ENCODE data around the gene TCF12. TPM values are rescaled to one million over a fixed set of nuclear protein-coding genes. Genes with fewer than 3 reads are reported as not detected.
A peak's percentile ranks its signal among the peaks of the same experiment; 100 is the strongest.

Gene TCF12
- total RNA-seq, 1 experiment from 2014 or later = 76.7 TPM

GRCh38 chr15:57223345-57223744, 304.9 kb downstream of the TCF12 start:
- H2BK12ac ChIP-seq (ENCODE audit: insufficient read length, low read depth, low read length) = no peak overlapping the region
- H3K56ac ChIP-seq (ENCODE audit: insufficient read length, low read depth, low read length) = no peak overlapping the region
- DNase-seq = no peak
- no peaks in the 10 kb centered on the region for H3K23me2 ChIP-seq (ENCODE audit: insufficient read length, low read depth, low read length, poor library complexity, severe bottlenecking)
- no peak overlapping the region for H2BK120ac ChIP-seq (ENCODE audit: low read depth, low read length, poor library complexity, severe bottlenecking)
- H3T11ph ChIP-seq (ENCODE audit: low read length) = no peak overlapping the region
- no peak overlapping the region for H2BK15ac ChIP-seq (ENCODE audit: low read depth, low read length)
- no peak overlapping the region for H2AFZ ChIP-seq (ENCODE audit: low read length)
- H3K9me3 Mint-ChIP-seq = no peaks in the 10 kb centered on the region
- no peak overlapping the region for H3K4ac ChIP-seq (ENCODE audit: low read depth, low read length)
- H2AK5ac ChIP-seq (ENCODE audit: insufficient read length, low read length) = no peak overlapping the region
- no peak overlapping the region for H3K14ac ChIP-seq (ENCODE audit: insufficient read depth, low read length)
- H3K27me3 ChIP-seq (ENCODE audit: insufficient read depth, low read length) = no peaks in the 10 kb centered on the region
- H3K18ac ChIP-seq (ENCODE audit: insufficient read length, low read depth, low read length) = no peak overlapping the region
- no peak overlapping the region for H2BK20ac ChIP-seq (ENCODE audit: low read depth, low read length, poor library complexity, severe bottlenecking)
- no peak overlapping the region for H4K91ac ChIP-seq (ENCODE audit: insufficient read length, low read depth, low read length)
- H3K79me2 ChIP-seq (ENCODE audit: insufficient read depth, low read length) = peaks cover 2% of the 10 kb centered on the region; the same call in 1 of the 2 replicates
- H3K4me1 ChIP-seq (ENCODE audit: insufficient read depth, low read length) = no peaks in the 10 kb centered on the region
- no peak overlapping the region for H4K8ac ChIP-seq (replicated peaks; ENCODE audit: insufficient read length, low read depth, low read length)
- H3K36me3 Mint-ChIP-seq (ENCODE audit: insufficient read depth in 1 of 3, low read depth in 3 of 3) = no peaks in the 10 kb centered on the region
- H3K27me3 Mint-ChIP-seq (ENCODE audit: low read depth) = no peaks in the 10 kb centered on the region
- H3K23ac ChIP-seq (ENCODE audit: insufficient read length, low read depth, low read length) = no peak overlapping the region
- H3K9ac ChIP-seq (ENCODE audit: extremely low read depth, insufficient read length, low read length) = no peak overlapping the region
- no CpG with 5 or more reads among the region's 2 CpGs for whole genome bisulfite sequencing (ENCODE audit: extremely low coverage, insufficient read length, low lambda C conversion rate)
- peaks cover 33 to 49% of the 10 kb centered on the region in 2 experiments for H3K4me1 Mint-ChIP-seq
- no peak overlapping the region for H3K4me2 ChIP-seq (ENCODE audit: insufficient read depth, insufficient read length, low read length)
- H3K4me3 Mint-ChIP-seq = 0 out of 5 replicates have a peak overlapping the region, but pooled peaks of 1 of the 2 experiments have one; percentile 50
- H4K5ac ChIP-seq (ENCODE audit: insufficient read length, low read depth, low read length) = no peak overlapping the region
- H3K79me1 ChIP-seq (ENCODE audit: insufficient read depth, low read depth, low read length, poor library complexity, severe bottlenecking) = no peaks in the 10 kb centered on the region
- H3K9me3 ChIP-seq (ENCODE audit: control insufficient read depth, low read depth, low read length) = no peaks in the 10 kb centered on the region
- H4K20me1 ChIP-seq (ENCODE audit: control insufficient read depth, insufficient read depth, insufficient read length) = no peaks in the 10 kb centered on the region
- H3K27ac Mint-ChIP-seq = peak overlapping the region in 1 of 3 experiments; percentile 70; a peak in 1 of 7 replicates
- H2BK5ac ChIP-seq (ENCODE audit: insufficient read length, low read length) = no peak overlapping the region
- no peak for TF ChIP-seq CTCF (conservative IDR thresholded peaks at IDR 0.05)
- no peak overlapping the region for H3K27ac ChIP-seq (ENCODE audit: insufficient read length, low read depth, low read length)

All from H9 (cell line).